HEK293 (cell line): ENCODE measurements around the gene SRR.

ENCODE experiments used
- CTCF ChIA-PET: fragments of 350-600 bp; formaldehyde crosslinking; extraction: SDS; loops from one replicate; lab custom pipeline; 2021; ENCODE audit warnings: antibody characterized with exemption; lab: Yijun Ruan, JAX
- POLR2A ChIA-PET: fragments of 300-600 bp; formaldehyde crosslinking; extraction: SDS; loops from one replicate; lab custom pipeline; 2020; ENCODE audit warnings: antibody characterized with exemption, inconsistent platforms; lab: Yijun Ruan, JAX
- H3K27ac ChIP-seq: fragments of 200-500 bp; sonication (Bioruptor generic); 2 replicates; pipeline ENCODE4 v1.5.1; 2014; ENCODE audit warnings: low read depth, low read length, control low read depth, inconsistent platforms; ENCODE audit errors: extremely low read depth
- H3K36me3 ChIP-seq, 2 experiments: fragments of 200-500 bp in 1 of 2; sonication (Bioruptor generic) in 1 of 2; 1 replicate in 1 of 2; 2 replicates in 1 of 2; pipeline ENCODE4 v1.5.1; 2014 to 2017; ENCODE audit warnings: inconsistent platforms in 2 of 2, low read length in 2 of 2; ENCODE audit not compliant: control insufficient read depth in 2 of 2, insufficient read depth in 1 of 2
- H3K4me1 ChIP-seq: fragments of 200-500 bp; sonication (Bioruptor generic); 2 replicates; pipeline ENCODE4 v1.5.1; 2014; ENCODE audit warnings: mild to moderate bottlenecking, low read length, inconsistent platforms; ENCODE audit not compliant: control insufficient read depth, insufficient read depth
- H3K4me3 ChIP-seq: 2 replicates; pipeline ENCODE4 v1.5.1; 2011; ENCODE audit warnings: low read depth, mild to moderate bottlenecking, control low read depth, low read length, moderate library complexity
- H3K9me3 ChIP-seq: fragments of 200-500 bp; sonication (Bioruptor generic); 2 replicates; pipeline ENCODE4 v1.5.1; 2014; ENCODE audit warnings: low read depth, low read length, inconsistent platforms; ENCODE audit not compliant: control insufficient read depth, insufficient read depth
- BCL11B ChIP-seq: fragments of 450-650 bp; formaldehyde crosslinking; IDR thresholded peaks from 2 replicates; pipeline ENCODE4 v1.5.1; 2016; ENCODE audit warnings: low read depth, missing biosample characterization, missing genetic modification characterization
- OVOL3 ChIP-seq: fragments of 450-650 bp; formaldehyde crosslinking; IDR thresholded peaks from 2 replicates; pipeline ENCODE4 v1.5.1; 2016; ENCODE audit warnings: missing biosample characterization, missing genetic modification characterization
- ZEB2 ChIP-seq: fragments of 450-650 bp; formaldehyde crosslinking; IDR thresholded peaks from 2 replicates; pipeline ENCODE4 v1.5.1; 2016; ENCODE audit warnings: missing biosample characterization, missing genetic modification characterization
- ZNF223 ChIP-seq: fragments of 450-650 bp; formaldehyde crosslinking; IDR thresholded peaks from 2 replicates; pipeline ENCODE4 v1.5.1; 2016; ENCODE audit warnings: missing biosample characterization, missing genetic modification characterization
- ZNF24 ChIP-seq: fragments of 450-650 bp; formaldehyde crosslinking; IDR thresholded peaks from 2 replicates; pipeline ENCODE4 v1.5.1; 2016; ENCODE audit warnings: missing biosample characterization, missing genetic modification characterization
- ZNF266 ChIP-seq: fragments of 450-650 bp; formaldehyde crosslinking; IDR thresholded peaks from 2 replicates; pipeline ENCODE4 v1.5.1; 2016; ENCODE audit warnings: missing biosample characterization, missing genetic modification characterization, low read depth
- ZNF341 ChIP-seq: fragments of 450-650 bp; formaldehyde crosslinking; IDR thresholded peaks from 2 replicates; pipeline ENCODE4; 2016; ENCODE audit warnings: low read depth, missing biosample characterization, missing genetic modification characterization
- ZNF404 ChIP-seq: fragments of 450-650 bp; formaldehyde crosslinking; IDR thresholded peaks from 2 replicates; pipeline ENCODE4 v1.5.1; 2017; ENCODE audit warnings: missing biosample characterization, missing genetic modification characterization
- ZNF433 ChIP-seq: fragments of 450-650 bp; formaldehyde crosslinking; IDR thresholded peaks from 2 replicates; pipeline ENCODE4 v1.5.1; 2016; ENCODE audit warnings: missing biosample characterization, missing genetic modification characterization, low read depth
- ZNF571 ChIP-seq: fragments of 450-650 bp; formaldehyde crosslinking; IDR thresholded peaks from 2 replicates; pipeline ENCODE4 v1.5.0; 2017; ENCODE audit warnings: missing biosample characterization, missing genetic modification characterization
- ZSCAN16 ChIP-seq: fragments of 450-650 bp; formaldehyde crosslinking; IDR thresholded peaks from 2 replicates; pipeline ENCODE4 v1.5.1; 2016; ENCODE audit warnings: missing biosample characterization, missing genetic modification characterization
- TF ChIP-seq, protein P1 (sequence below): fragments of 450-650 bp; formaldehyde crosslinking; IDR thresholded peaks from 2 replicates; pipeline ENCODE4 v1.5.1; 2016; ENCODE audit warnings: missing biosample characterization, missing genetic modification characterization
- TF ChIP-seq, protein P2 (sequence below): fragments of 450-650 bp; formaldehyde crosslinking; IDR thresholded peaks from 2 replicates; pipeline ENCODE4 v1.5.1; 2016; ENCODE audit warnings: missing biosample characterization, missing genetic modification characterization
- TF ChIP-seq, protein P3 (sequence below): fragments of 450-650 bp; formaldehyde crosslinking; IDR thresholded peaks from 2 replicates; pipeline ENCODE4 v1.5.1; 2016; ENCODE audit warnings: missing biosample characterization, missing genetic modification characterization
- TF ChIP-seq, protein P4 (sequence below): fragments of 450-650 bp; formaldehyde crosslinking; IDR thresholded peaks from 2 replicates; pipeline ENCODE4 v1.5.1; 2016; ENCODE audit warnings: missing biosample characterization, missing genetic modification characterization
- TF ChIP-seq, protein P5 (sequence below): fragments of 450-650 bp; formaldehyde crosslinking; IDR thresholded peaks from 2 replicates; pipeline ENCODE4 v1.5.1; 2016; ENCODE audit warnings: missing biosample characterization, missing genetic modification characterization, low read depth
- TF ChIP-seq, protein P6 (sequence below): fragments of 450-650 bp; formaldehyde crosslinking; IDR thresholded peaks from 2 replicates; pipeline ENCODE4 v1.5.1; 2016; ENCODE audit warnings: missing biosample characterization, missing genetic modification characterization
- TF ChIP-seq, protein P7 (sequence below): fragments of 450-650 bp; formaldehyde crosslinking; IDR thresholded peaks from 2 replicates; pipeline ENCODE4 v1.5.1; 2017; ENCODE audit warnings: missing biosample characterization, missing genetic modification characterization

SRR gene

DNA sequence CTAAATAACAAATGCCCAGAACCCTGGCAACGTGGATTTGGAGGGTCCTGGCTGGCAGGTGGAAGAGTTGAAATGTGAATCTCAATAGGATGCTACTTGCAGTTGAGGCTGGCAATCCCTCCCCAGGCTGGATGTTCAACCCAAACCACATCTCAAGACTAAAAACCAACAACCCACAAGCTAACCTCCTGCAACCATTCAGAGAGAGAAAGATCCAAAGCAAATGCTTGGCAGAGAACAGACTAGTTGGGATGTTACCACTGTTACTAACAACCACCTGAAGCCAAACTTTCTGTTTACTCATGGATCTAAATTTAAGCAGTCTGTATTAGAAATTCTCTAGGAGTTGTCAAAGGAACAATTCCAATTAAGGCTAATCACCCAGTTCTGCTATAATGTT is 28.0 kb upstream of the SRR start (continued):
- TF ChIP-seq, protein P1, sequence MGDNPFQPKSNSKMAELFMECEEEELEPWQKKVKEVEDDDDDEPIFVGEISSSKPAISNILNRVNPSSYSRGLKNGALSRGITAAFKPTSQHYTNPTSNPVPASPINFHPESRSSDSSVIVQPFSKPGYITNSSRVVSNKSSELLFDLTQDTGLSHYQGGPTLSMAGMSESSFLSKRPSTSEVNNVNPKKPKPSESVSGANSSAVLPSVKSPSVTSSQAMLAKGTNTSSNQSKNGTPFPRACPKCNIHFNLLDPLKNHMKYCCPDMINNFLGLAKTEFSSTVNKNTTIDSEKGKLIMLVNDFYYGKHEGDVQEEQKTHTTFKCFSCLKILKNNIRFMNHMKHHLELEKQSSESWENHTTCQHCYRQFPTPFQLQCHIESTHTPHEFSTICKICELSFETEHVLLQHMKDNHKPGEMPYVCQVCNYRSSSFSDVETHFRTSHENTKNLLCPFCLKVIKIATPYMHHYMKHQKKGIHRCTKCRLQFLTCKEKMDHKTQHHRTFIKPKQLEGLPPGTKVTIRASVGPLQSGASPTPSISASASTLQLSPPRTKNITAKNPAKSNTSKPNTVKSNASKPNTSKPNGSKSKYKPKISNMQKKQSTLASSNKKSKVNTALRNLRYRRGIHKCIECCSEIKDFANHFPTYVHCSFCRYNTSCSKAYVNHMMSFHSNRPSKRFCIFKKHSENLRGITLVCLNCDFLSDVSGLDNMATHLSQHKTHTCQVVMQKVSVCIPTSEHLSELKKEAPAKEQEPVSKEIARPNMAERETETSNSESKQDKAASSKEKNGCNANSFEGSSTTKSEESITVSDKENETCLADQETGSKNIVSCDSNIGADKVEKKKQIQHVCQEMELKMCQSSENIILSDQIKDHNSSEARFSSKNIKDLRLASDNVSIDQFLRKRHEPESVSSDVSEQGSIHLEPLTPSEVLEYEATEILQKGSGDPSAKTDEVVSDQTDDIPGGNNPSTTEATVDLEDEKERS (tag by site-specific recombination) = no peak
- TF ChIP-seq, all 188 proteins: peak for 0

DNA sequence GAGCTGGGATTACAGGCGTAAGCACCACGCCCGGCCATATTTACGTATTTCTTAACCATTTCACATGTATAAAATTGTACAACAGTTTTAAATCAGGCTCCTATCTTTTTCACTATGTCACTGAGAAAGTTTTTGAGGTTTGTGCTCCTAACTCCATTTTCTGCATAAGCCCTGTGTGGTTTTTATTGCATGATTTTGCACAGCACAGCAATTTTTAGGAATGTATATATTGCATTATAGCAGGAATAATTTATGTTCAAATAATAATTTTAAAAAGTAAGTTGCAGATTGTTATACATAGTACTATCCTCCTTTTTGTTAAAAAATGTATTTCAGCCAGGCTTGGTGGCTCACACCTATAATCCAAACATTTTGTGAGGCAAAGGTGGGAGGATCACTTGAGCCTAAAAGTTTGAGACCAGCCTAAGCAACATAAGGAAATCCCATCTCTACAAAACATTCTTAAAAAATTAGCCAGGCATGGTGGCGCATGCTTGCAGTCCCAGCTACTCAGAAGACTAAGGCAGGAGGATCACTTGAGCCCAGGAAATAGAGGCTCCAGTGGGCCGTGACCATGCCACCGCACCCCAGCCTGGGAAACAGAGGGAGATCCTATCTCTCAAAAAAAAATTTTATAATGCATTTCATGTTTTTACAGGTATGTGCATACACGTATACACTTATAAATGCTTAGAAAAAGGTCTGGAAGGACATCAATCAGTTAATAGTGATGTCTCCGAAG is 26.1 kb upstream of the SRR start:
- ChIA-PET CTCF (interaction anchor here (0.6 kb wide), 2 partner anchors 46 to 138 kb away, joined by 3 read pairs; no protein-coding TSS in a partner anchor), POLR2A (interaction anchor here (0.7 kb wide), 1 partner anchor 14 kb away, joined by 4 read pairs; no protein-coding TSS in a partner anchor)
- no peak overlapping the region for H3K27ac ChIP-seq
- H3K4me1 ChIP-seq = no peaks in the 10 kb centered on the region
- no peaks in the 10 kb centered on the region for H3K9me3 ChIP-seq
- H3K4me3 ChIP-seq = no peak overlapping the region
- H3K36me3 ChIP-seq = peaks cover 67 to 78% of the 10 kb centered on the region in 2 experiments
- TF ChIP-seq, protein P2, sequence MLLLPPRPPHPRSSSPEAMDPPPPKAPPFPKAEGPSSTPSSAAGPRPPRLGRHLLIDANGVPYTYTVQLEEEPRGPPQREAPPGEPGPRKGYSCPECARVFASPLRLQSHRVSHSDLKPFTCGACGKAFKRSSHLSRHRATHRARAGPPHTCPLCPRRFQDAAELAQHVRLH = no peak
- TF ChIP-seq ZNF571 (tag by site-specific recombination) (no peak), ZNF341 (tag by site-specific recombination) (no peak), ZNF404 (tag by site-specific recombination) (no peak), OVOL3 (tag by site-specific recombination) (no peak), BCL11B (tag by site-specific recombination) (no peak), ZEB2 (tag by site-specific recombination) (no peak), ZNF223 (no peak), ZNF24 (tag by site-specific recombination) (no peak), ZNF433 (no peak), ZSCAN16 (tag by site-specific recombination) (no peak), ZNF266 (tag by site-specific recombination) (no peak)
- TF ChIP-seq, protein P1 (tag by site-specific recombination) = no peak
- TF ChIP-seq, protein P3, sequence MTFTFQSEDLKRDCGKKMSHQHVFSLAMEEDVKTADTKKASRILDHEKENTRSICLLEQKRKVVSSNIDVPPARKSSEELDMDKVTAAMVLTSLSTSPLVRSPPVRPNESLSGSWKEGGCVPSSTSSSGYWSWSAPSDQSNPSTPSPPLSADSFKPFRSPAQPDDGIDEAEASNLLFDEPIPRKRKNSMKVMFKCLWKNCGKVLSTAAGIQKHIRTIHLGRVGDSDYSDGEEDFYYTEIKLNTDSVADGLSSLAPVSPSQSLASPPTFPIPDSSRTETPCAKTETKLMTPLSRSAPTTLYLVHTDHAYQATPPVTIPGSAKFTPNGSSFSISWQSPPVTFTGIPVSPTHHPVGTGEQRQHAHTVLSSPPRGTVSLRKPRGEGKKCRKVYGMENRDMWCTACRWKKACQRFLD = no peak
- TF ChIP-seq, protein P4, sequence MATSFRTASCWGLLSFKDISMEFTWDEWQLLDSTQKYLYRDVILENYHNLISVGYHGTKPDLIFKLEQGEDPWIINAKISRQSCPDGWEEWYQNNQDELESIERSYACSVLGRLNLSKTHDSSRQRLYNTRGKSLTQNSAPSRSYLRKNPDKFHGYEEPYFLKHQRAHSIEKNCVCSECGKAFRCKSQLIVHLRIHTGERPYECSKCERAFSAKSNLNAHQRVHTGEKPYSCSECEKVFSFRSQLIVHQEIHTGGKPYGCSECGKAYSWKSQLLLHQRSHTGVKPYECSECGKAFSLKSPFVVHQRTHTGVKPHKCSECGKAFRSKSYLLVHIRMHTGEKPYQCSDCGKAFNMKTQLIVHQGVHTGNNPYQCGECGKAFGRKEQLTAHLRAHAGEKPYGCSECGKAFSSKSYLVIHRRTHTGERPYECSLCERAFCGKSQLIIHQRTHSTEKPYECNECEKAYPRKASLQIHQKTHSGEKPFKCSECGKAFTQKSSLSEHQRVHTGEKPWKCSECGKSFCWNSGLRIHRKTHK (tag by site-specific recombination) = no peak
- TF ChIP-seq, protein P5, sequence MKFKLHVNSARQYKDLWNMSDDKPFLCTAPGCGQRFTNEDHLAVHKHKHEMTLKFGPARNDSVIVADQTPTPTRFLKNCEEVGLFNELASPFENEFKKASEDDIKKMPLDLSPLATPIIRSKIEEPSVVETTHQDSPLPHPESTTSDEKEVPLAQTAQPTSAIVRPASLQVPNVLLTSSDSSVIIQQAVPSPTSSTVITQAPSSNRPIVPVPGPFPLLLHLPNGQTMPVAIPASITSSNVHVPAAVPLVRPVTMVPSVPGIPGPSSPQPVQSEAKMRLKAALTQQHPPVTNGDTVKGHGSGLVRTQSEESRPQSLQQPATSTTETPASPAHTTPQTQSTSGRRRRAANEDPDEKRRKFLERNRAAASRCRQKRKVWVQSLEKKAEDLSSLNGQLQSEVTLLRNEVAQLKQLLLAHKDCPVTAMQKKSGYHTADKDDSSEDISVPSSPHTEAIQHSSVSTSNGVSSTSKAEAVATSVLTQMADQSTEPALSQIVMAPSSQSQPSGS (tag by site-specific recombination) = no peak
- TF ChIP-seq, protein P6, sequence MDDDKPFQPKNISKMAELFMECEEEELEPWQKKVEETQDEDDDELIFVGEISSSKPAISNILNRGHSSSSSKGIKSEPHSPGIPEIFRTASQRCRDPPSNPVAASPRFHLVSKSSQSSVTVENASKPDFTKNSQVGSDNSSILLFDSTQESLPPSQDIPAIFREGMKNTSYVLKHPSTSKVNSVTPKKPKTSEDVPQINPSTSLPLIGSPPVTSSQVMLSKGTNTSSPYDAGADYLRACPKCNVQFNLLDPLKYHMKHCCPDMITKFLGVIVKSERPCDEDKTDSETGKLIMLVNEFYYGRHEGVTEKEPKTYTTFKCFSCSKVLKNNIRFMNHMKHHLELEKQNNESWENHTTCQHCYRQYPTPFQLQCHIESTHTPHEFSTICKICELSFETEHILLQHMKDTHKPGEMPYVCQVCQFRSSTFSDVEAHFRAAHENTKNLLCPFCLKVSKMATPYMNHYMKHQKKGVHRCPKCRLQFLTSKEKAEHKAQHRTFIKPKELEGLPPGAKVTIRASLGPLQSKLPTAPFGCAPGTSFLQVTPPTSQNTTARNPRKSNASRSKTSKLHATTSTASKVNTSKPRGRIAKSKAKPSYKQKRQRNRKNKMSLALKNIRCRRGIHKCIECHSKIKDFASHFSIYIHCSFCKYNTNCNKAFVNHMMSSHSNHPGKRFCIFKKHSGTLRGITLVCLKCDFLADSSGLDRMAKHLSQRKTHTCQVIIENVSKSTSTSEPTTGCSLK (tag by site-specific recombination) = no peak
- TF ChIP-seq, protein P7, sequence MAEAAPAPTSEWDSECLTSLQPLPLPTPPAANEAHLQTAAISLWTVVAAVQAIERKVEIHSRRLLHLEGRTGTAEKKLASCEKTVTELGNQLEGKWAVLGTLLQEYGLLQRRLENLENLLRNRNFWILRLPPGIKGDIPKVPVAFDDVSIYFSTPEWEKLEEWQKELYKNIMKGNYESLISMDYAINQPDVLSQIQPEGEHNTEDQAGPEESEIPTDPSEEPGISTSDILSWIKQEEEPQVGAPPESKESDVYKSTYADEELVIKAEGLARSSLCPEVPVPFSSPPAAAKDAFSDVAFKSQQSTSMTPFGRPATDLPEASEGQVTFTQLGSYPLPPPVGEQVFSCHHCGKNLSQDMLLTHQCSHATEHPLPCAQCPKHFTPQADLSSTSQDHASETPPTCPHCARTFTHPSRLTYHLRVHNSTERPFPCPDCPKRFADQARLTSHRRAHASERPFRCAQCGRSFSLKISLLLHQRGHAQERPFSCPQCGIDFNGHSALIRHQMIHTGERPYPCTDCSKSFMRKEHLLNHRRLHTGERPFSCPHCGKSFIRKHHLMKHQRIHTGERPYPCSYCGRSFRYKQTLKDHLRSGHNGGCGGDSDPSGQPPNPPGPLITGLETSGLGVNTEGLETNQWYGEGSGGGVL (tag by site-specific recombination) = no peak
